Ovary (tissue), 9 donors: Measurements from ENCODE around the gene SCAPER. TPM values are rescaled to one million over a fixed set of nuclear protein-coding genes. Genes with fewer than 3 reads are reported as not detected.

ENCODE experiments used
- DNase-seq, 5 donors: peaks; one replicate each; pipeline ENCODE4 v3.0.0-alpha.2; 2019 to 2020
- H3K27ac ChIP-seq, 2 donors: fragments of 200-600 bp; one replicate each; pipeline versions ENCODE4 v1.5.1 to v1.8.0; 2019 to 2022
- H3K27me3 ChIP-seq: fragments of 200-600 bp; one replicate; pipeline ENCODE4 v1.8.0; 2022
- H3K36me3 ChIP-seq: fragments of 200-600 bp; sonication (generic); one replicate; pipeline ENCODE4 v1.5.1; 2019
- H3K4me1 ChIP-seq: one replicate; pipeline ENCODE4 v1.8.1; 2013; ENCODE audit warnings: mild to moderate bottlenecking, moderate library complexity; ENCODE audit not compliant: insufficient read depth
- H3K4me3 ChIP-seq: fragments of 200-600 bp; sonication (generic); one replicate; pipeline ENCODE4 v1.5.1; 2017
- H3K9me3 ChIP-seq, 2 donors: fragments of 200-600 bp in 1 of 2; sonication (generic) in 1 of 2; one replicate each; pipeline versions ENCODE4 v1.5.1 to v1.8.1; 2013 to 2019; ENCODE audit warnings: mild to moderate bottlenecking in 1 of 2, moderate library complexity in 1 of 2
- EP300 ChIP-seq: sonication (generic); formaldehyde crosslinking; IDR thresholded peaks from one replicate; pipeline ENCODE4 v1.6.1; 2017; ENCODE audit warnings: antibody characterized with exemption
- POLR2A ChIP-seq: fragments of 450-650 bp; IDR thresholded peaks from one replicate; pipeline ENCODE4 v1.6.1; 2017; ENCODE audit warnings: antibody characterized with exemption, mild to moderate bottlenecking, moderate library complexity
- WGBS, 3 donors: extraction: QIAGEN DNeasy Blood & Tissue Kit in 1 of 3; methylation state at CpG; one replicate each; pipeline versions ENCODE4 v1.1.5 to v1.1.7; 2013 to 2017; 5-methylcytosine and 5-hydroxymethylcytosine counted together
- intact Hi-C, 4 donors: fragments of 100-400 bp; cut with DNase I; formaldehyde crosslinking; loops; one replicate each; pipeline versions ENCODE4 v1.11.0 to v1.15.1; 2022 to 2023
- polyA plus RNA-seq, 2 donors: library from polyadenylated mRNA; stranded (reverse); fragments of 200-250 nt in 1 of 2; fragments of 350-450 nt in 1 of 2; fragmentation: Illumina TruSeq in 1 of 2; extraction: RNeasy Lipid Tissue Mini Kit (QIAGEN cat#74804) in 1 of 2; gene quantifications; one replicate each; pipeline ENCODE4 v1.2.3, GENCODE V29; 2013 to 2014
- total RNA-seq, 7 donors: library from RNA; depleted of rRNA in 2 of 7; stranded (reverse); fragments of >200 nt in 2 of 7; fragmentation: NEBNext Ultra II Directional in 3 of 7; extraction: Animal tissue kit (Norgen Biotek cat#: 25700) in 3 of 7; gene quantifications; one replicate each; pipeline versions ENCODE4 v1.1.0 to v1.2.4, GENCODE V29; 2016 to 2023
- TF ChIP-seq, protein P1 (sequence below), 3 donors: fragments of 450-650 bp in 2 of 3; fragments of 200-600 bp in 1 of 3; IDR thresholded peaks; one replicate each; pipeline versions ENCODE4 v1.5.1 to v1.8.0; 2016 to 2022; ENCODE audit warnings: antibody characterized with exemption in 3 of 3, mild to moderate bottlenecking in 1 of 3
- donor health status: DM: no; HTN: no; CAD: no; lungs with moderate emphysema.
- donor health status: DM: no; HTN: no; CAD: no.
- donor health status: Bipolar disorder and iron deficiency.
- donor health status: DM: yes; HTN: yes; CAD: no.
- donor health status: DM: no; HTN: no; CAD: no.
- donor health status: DM: yes; HTN: yes; CAD: no.

The SCAPER gene
- total and polyA plus RNA-seq, 9 donors, result 13.7 to 45.8 (median 27.9) TPM

DNA sequence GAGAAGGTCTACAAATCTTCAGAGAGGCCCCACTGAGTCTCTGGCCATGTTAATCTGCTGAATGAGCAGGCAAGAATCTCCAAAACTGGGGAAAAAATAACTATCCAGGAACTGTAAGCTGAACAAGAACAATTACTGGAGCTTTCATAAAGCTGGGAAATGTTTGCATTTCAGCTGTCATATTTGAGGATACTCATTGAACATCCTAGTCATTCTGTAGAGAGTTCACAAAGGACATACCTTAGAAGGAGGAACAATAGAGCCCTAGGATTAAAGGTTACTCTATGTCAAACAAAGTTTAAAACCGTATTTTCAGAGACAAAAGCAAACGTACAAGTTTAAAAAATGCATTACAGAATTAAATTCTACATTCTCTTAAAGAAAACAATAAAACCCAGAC is 257.5 kb downstream of the SCAPER start:
- DNase-seq, result no peak
- intact Hi-C loops, result no loop called here
- no peaks in the 10 kb centered on the region for H3K36me3 ChIP-seq
- H3K27me3 ChIP-seq, result no peaks in the 10 kb centered on the region
- no peak overlapping the region for H3K4me3 ChIP-seq
- H3K4me1 ChIP-seq, result no peaks in the 10 kb centered on the region
- WGBS, 3 donors, result 92 to 99% (median 93%) methylated on average over 2 of the region's 2 CpGs
- no peak for TF ChIP-seq POLR2A
- TF ChIP-seq, protein P1, sequence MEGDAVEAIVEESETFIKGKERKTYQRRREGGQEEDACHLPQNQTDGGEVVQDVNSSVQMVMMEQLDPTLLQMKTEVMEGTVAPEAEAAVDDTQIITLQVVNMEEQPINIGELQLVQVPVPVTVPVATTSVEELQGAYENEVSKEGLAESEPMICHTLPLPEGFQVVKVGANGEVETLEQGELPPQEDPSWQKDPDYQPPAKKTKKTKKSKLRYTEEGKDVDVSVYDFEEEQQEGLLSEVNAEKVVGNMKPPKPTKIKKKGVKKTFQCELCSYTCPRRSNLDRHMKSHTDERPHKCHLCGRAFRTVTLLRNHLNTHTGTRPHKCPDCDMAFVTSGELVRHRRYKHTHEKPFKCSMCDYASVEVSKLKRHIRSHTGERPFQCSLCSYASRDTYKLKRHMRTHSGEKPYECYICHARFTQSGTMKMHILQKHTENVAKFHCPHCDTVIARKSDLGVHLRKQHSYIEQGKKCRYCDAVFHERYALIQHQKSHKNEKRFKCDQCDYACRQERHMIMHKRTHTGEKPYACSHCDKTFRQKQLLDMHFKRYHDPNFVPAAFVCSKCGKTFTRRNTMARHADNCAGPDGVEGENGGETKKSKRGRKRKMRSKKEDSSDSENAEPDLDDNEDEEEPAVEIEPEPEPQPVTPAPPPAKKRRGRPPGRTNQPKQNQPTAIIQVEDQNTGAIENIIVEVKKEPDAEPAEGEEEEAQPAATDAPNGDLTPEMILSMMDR (IDR thresholded peaks at IDR 0.05), result no peak
- no peak for TF ChIP-seq EP300
- no peaks in the 10 kb centered on the region for H3K9me3 ChIP-seq
- no peak overlapping the region for H3K27ac ChIP-seq

DNA sequence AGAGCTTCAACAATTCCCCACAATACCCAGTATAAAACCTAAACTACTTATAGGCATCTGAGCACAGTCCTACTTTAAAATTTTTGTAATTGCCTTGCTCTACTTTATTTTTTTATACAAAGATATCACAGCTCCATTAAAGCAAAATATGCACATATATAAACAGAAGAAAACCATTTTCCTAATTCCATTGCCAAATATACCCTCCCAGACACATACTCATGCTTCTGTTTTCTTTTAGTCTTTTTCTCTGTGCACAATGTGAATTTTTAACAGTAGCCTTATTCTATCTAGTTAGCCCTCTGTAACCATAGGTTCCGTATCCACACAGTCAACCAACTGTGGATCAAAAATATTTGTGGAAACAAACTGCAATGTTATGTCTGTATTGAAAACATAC is 260.5 kb downstream of the SCAPER start:
- no peaks in the 10 kb centered on the region for H3K4me1 ChIP-seq
- WGBS, 3 donors, result 62 to 78% (median 65%) methylated on average over 1 of the region's 1 CpG

DNA sequence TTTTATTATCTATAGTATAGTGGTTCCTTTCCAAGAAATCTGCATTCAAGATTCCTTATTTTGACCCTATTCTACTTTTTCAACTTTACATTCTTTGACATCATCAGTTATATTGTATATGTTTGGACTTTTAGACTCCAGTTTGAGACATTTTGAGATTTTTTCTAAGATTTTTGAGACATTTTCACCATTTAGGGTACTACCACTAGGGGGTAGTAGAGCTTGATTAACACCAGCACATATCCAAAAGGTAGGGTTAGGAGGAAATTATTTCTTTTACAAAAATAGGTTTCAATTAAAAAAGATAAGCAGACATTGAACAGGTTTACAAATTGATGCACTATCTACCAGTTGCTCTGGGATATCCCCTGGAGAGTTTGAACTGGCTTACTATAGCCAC is 262.5 kb downstream of the SCAPER start:
- Histone ChIP-seq H3K4me3 (no peak overlapping the region), H3K27me3 (no peaks in the 10 kb centered on the region), H3K36me3 (no peaks in the 10 kb centered on the region), H3K27ac (no peak overlapping the region), H3K4me1 (no peaks in the 10 kb centered on the region), H3K9me3 (no peaks in the 10 kb centered on the region)
- no peak for TF ChIP-seq EP300
- TF ChIP-seq, protein P1 (IDR thresholded peaks at IDR 0.05), result no peak
- TF ChIP-seq POLR2A, result no peak
- intact Hi-C loops, result no loop called here
- DNase-seq, result no peak

More for the DNA sequence above, 260.5 kb downstream of the SCAPER start:
- TF ChIP-seq EP300, result no peak
- TF ChIP-seq, protein P1 (IDR thresholded peaks at IDR 0.05), result no peak
- no peak for TF ChIP-seq POLR2A
- Histone ChIP-seq H3K4me3 (no peak overlapping the region), H3K27me3 (no peaks in the 10 kb centered on the region), H3K36me3 (no peaks in the 10 kb centered on the region), H3K9me3 (no peaks in the 10 kb centered on the region), H3K27ac (no peak overlapping the region)
- DNase-seq, result no peak
- intact Hi-C loops, result no loop called here

DNA sequence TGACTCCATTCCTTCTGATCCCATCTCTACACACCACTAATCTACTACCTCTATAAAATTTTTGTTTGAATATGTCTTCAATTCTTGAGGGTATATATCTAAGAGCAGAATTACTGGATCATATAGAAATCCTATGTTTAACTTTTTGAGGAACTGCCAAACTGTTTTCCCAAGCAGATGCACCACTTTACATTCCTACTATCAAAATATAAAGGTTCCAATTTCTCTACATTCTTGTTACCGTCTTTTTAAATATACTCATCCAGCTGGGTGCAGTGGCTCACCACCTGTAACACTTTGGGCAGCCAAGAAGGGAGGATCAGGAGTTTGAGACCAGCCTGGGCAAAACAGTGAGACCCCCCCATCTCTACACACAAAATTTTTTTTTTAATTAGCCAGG is 268.0 kb downstream of the SCAPER start:
- TF ChIP-seq EP300, result no peak
- TF ChIP-seq POLR2A, result no peak
- TF ChIP-seq, protein P1 (IDR thresholded peaks at IDR 0.05), result no peak
- no peak for DNase-seq
- intact Hi-C loops, result no loop called here

DNA sequence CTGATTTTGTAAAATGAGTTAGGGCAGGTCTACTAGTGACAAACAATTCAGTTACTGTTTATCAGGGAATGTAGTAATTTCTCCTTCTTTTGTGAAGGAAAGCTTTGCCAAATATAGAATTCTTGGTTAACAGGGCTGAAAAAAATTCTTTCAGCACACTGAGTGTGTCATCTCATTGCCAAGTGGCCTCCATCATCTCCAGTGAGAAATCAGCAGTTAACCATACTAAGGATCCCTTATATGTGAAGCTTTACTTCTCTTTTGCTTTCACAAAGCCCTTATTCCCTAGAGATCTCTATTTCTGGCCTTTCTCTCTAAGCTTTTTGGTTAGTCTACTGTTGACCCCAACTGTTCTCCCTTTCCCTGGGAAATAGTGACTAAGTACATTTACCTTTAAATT is 269.1 kb downstream of the SCAPER start:
- DNase-seq, result no peak
- Histone ChIP-seq H3K4me1 (no peaks in the 10 kb centered on the region), H3K27me3 (no peaks in the 10 kb centered on the region), H3K9me3 (no peaks in the 10 kb centered on the region), H3K36me3 (no peaks in the 10 kb centered on the region), H3K4me3 (no peak overlapping the region), H3K27ac (no peak overlapping the region)
- TF ChIP-seq, protein P1 (IDR thresholded peaks at IDR 0.05), result no peak
- no peak for TF ChIP-seq POLR2A
- no peak for TF ChIP-seq EP300
- intact Hi-C loops, result no loop called here

More for the DNA sequence above, 268.0 kb downstream of the SCAPER start:
- H3K36me3 ChIP-seq, result no peaks in the 10 kb centered on the region
- no peaks in the 10 kb centered on the region for H3K9me3 ChIP-seq
- H3K27ac ChIP-seq, result no peak overlapping the region
- no peaks in the 10 kb centered on the region for H3K4me1 ChIP-seq
- no peak overlapping the region for H3K4me3 ChIP-seq
- no peaks in the 10 kb centered on the region for H3K27me3 ChIP-seq
- 94 to 98% (median 95%) methylated on average over 1 of the region's 1 CpG for WGBS, 3 donors
